HG02973 (cell line): ENCODE data around the gene CPNE5.
"Not testable (repeated sequence)": the region's sequence is repeated elsewhere in the genome, so short reads cannot be mapped to it uniquely, and the experiment has no call there.

Experiments
- ATAC-seq: cut with Tn5 transposase; IDR thresholded peaks from one replicate; pipeline ENCODE4 v1.9.1; 2021; ENCODE audit warnings: moderate library complexity; ENCODE audit not compliant: unreplicated experiment

The CPNE5 gene

DNA sequence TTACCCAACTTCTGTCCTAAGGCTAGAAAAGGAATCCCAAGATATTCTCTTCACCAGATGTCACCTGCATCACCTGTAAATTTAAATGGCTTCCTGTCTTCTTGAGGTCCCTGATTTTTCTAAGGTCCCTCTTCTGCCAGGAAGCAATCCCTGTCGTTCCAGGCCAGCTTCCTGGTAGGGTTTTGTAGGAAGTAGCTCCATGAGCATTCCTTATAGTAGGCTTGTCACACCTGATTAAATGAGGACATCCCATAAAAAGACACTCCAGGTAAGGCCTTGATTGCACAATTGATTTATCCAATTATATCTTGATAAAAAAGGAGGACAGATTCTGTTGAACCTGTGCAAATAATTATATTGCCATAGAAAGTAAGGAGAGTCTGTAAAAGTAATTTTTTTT is 132.9 kb downstream of the CPNE5 start:
- no peak for ATAC-seq

DNA sequence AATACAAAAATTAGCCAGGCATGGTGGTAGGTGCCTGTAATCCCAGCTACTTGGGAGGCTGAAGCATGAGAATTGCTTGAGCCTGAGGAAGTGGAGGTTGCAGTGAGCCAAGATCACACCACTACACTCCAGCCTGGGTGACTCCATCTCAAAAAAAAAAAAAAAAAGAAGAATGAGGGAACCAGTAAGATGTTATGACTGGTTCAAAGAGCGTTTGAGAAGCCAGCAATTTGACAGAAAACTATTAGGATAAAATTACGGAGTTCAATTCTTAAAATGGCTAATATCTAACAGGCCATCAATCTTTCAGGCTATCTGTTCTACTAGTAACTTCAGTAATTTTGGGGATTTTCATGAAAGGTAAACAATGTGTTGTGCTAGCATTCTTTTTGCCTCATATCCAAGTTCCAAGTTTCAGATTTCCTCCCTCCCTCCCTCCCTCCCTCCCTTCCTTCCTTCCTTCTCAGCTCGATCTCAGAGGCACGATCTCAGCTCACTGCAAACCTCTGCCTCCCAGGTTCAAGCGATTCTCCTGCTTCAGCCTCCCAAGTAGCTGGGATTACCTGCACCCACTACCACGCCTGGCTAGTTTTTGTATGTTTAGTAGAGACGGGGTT is 134.2 kb downstream of the CPNE5 start:
- ATAC-seq: not testable (repeated sequence)

DNA sequence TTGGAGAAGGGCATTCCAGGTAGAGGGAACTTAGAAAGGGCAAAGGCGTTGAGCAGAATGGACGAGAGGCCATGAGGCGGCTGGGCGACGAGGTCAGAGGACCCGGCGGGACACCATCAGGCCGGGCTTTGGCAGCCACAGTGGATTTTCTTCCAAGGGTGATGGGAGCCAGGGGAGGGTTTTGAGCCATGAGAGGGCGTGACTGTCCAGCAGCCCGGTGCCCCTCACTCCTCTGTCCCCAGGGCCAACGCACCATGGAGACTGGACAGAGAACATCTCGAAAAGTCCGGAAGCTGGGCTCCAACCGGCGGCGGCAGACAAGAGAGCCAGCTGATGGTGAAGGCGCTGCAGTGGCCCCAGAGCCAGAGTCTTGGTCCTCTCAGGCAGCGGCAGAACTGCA is 135.3 kb downstream of the CPNE5 start:
- ATAC-seq: no peak

DNA sequence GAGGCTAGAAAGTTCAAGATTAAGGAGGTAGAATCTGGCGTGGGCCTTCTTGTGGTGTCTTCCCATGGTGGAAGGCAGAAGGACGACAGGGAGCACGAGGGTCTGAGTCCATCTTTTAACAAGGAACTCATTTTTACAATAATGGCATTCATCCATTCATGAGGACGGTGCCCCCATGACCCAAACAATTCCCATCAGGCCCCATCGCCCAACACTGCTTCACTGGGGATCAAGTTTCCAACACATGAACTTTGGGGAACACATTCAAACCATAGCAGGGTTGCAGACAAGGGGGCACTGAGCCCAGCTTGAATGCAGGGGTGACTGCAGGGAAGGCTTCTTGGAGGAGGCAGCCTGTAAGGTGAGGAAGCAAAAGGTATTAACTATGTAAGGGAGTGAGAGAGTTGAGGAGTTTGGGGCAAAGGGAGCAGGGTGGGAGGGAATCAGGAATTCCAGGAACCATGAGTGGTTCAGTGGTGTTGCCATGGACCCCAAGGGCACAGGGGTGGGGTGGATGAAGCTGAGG is 136.1 kb downstream of the CPNE5 start:
- ATAC-seq: no peak

DNA sequence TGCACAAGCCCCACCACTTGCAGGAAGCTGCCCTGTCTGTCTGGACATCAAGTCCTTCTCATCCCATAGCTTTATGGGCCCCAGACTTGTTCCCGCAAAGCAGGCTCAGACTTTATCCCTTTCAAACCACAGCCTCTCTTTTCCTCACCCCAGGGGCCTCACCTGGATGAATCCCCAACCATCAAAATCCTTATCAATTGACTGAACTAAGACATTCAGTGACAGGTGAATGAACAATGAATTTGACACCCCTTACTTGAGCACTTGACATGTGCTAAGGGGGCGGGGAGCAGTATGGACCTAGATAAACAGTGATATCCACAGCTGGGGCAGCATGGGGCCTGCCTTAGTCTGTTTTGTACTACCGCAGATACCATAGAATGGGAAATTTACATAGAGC is 136.6 kb downstream of the CPNE5 start:
- ATAC-seq: no peak

DNA sequence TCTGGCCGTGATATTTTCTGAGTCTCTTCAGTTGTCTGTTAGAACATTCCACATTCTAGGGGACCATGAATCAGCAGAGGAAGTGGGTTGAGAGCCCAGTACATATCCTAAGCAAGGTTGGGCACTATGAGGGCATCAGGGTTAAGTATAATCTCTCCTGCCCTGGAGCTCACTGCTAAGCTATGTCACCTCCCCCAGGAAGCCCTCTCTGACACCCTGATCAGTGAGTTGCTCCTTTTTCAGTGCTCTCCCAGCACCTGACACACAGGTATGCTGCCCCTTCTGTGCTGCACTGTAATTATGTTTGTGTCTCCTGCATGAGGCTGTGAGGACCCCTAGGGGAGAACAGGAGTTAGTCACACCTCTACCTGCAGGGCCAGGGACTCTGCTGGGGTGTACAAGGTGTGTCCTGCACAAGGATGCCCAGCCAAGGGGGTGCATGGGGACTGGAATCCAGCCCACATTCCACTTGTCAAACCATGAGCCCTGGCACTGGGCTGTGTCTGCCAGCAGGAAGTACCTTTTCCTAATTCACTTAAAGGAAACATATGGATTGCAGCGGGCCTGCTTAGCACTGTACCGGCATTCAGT is 137.7 kb downstream of the CPNE5 start:
- ATAC-seq: no peak

DNA sequence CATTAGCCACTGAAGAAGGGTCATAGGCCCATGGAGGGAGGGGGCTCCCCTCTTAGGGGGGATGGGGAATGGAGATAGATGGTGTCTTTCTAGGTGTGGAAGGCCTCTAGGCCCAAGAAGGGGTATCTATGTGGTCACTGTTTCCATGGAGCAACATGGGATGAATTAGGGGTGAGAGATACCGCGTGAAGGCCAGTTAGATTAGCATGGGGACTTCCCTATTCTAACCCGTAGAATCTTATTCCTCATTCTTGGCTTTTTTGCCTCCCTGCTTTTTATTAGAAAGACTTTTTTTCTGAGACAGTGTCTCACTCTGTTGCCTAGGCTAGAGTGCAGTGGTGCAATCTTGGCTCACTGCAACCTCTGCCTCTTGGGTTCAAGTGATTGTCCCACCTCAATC is 138.4 kb downstream of the CPNE5 start:
- ATAC-seq: no peak

DNA sequence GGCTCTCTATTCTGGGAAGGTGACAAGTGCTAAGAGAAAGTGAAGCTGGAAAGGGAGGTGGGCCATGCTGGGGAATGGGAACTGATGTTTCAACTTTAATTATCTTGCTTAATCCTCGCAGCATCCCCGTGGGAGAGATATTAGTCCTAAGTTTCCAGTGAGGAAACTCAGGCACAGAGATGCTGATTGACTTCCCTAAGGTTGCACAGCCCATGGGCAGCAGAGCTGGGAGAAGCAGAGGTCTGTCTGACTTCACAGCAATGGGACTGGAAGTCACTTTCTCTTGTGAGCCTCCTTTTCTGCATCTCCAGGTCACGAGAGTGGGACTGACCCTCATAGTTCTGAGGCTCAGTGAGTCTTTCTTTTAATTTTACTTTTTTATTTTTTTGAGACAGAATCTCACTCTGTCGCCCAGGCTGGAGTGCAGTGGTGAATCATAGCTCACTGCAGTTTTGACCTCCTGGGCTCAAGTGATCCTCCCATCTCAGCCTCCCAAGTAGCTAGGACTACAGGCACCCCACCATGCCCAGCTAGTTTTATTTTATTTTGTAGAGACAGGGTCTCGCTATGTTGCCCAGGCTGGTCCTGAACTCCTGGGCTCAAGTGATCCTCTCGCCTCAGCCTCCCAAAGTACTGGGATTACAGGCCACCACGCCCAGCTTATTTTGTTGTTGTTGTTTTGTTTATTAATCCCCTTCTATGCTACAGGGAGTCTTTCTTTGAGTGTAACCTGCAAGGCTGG is 139.0 kb downstream of the CPNE5 start:
- ATAC-seq: no peak

DNA sequence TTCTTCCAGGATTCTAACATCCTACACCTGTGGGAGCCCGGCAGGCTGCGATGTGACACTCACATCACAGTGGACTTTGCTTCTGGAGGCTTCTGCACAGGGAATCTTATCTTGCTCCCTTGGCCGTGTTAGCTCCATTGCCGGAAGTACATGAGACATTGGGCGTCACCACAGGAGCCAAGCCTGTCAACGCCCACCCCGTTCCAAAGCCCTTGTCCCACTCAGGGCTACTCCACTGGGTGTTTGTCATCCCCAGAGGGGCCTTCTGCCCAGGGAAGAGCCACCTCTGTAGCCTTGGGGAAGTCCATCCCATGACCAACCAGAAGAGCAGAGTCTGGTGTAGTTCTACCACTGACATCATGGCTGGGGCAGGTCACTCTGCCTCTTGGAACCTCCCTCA is 139.9 kb downstream of the CPNE5 start:
- ATAC-seq: no peak

DNA sequence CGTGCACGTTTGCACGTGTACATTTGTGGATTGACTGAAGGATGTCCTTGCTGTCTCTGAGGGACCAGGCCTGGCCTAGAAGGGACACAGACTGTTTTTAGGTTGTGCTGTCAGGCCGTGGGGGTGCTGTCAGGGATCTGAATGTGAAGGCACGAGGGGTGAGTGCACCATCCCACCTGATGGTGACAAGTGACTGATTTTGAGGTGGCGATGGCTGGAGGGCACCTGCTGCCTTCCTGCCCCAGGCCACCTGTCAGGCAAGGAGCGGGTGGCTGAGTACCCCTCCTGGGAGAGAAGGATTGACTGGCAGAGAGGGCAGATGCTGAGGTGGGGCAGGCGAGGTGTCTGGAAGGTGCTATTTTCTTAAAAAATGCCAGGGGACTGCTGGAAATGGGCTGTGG is 140.4 kb downstream of the CPNE5 start:
- ATAC-seq: no peak

DNA sequence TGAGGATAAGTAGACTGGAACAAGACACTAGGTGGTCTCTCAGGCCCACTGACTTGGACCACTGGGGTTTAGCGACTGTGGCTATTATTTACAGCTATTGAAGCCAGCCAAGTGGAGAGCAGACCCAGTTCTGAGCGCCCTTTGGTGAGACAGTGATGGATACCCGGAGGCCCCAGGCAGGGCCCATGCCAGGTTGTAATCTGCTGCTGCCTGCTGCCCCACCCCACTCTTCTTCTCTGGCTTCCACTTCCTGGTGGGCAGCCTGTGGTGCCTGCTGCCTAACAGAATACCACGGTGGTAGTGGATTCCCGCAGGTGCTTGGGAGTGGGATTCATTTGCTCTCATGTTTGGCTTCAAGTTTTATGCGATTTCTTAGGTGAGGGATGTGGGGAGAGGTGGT is 141.0 kb downstream of the CPNE5 start:
- no peak for ATAC-seq

DNA sequence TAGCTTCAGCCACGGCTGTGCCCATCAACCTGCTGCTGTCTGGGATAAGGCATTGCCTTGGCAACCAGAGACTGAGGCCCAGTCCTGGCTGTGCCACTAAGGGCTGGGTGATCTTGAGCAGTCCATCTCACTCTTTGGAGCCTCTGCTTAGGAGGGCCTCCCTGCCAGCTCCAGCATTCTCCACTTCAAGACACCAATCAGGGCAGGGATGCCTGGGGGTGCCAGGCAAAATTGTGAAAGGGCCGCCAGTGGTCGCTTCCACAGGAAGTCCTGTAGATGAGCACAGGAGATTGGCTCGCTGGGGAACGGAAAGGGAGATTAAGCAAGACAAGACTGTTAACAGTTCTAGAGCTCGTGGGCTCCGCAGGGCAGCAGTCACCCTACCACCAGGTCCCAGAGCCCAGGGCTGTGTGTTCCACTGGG is 141.8 kb downstream of the CPNE5 start, which contains the start of gene RAB44:
Gene RAB44, plus strand, starts transcription at position 346 of the 423 bp plus-strand sequence. CDS start 6,410 bp downstream, outside the sequence.
- no peak for ATAC-seq

DNA sequence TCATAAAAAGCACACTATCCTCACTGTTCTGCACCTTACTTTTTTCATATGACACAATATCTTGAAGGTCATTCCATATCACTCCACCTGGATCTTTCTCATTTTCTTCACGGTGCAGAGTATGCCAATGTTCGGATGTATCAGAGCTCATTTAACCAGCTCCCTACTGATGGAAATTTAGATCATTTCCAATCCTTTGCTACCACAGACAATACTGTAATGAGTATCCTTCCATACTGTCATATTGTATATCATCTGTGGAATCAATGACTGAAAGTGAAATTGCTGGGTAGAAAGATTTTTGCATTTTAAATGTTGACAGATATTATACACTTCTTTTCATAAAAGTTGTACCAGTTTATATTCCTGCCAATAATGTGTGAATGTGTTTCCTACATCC is 143.8 kb downstream of the CPNE5 start:
- ATAC-seq: no peak

DNA sequence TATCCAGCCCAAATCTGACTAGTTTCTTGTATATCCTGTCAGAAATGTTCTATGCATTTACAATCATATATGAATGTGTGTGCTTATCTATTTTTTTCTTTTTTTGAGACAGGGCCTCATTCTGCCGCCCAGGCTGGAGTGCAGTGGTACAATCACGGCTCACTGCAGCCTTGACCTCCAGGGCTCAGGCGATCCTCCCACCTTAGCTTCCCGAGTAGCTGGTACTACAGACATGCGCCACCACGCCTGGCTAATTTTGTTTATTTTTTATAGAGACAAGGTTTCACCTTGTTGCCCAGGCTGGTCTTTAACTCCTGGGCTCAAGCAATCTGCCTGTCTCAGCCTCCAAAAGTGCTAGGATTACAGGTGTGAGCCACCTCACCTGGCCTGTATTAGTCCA is 144.6 kb downstream of the CPNE5 start:
- no peak for ATAC-seq

DNA sequence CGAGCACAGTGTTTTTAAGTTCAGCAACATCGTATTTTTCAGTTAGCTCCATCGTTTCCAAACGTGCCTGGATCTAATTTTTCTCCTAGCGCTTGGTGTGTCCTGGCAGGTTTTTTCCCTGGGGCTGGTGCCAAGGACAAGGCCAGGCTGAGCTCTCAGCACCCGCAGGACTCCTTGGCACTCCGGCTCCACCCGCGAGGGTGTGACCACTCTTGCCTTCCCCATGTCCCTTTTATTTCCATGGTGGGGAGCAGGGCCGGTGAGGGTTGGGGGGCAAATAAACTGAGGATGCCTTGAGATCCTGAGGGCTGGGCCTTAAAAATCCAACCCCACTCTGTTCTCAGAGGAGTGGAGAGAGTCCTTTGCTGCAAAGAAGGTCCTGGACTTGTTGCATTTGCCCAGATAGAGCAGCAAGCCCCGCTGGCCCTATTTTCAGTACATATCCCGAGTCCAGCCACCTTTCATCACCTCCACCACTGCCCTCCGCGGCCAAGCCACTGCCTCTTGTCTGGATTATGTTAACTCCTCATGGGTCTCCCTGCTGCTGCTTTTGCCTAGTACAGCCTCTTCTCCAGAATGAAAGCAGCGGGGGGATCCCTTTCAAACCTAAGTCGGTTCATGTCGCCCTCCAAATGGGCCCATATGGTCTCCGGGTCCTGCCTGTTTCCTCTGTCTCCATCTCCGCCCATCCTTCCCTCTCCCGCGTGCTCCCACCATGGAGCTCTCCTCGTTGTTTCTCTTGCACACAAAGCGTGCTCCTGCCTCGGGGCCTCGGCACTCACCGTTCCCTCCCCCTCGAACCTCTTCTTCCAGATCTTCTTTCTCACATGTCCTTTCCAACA is 146.2 kb downstream of the CPNE5 start:
- no peak for ATAC-seq

DNA sequence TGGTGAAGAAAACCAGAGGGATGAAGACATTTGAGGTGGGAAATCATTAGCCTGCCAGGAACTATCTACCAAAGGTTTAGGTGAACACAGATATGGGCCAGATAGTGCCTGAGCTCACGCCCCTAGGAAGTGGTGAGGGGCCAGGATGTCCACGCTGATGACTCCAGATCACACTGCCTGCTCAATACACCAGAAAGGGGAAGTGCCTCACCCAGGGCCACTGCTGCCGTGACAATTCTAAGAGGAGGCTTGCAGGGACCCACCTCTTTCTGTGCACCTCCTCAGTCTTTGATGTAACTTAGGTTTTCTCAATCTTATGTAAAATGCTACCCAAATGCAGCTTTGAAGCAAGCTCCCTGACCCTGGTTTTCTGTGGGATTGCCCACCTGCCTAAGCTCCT is 147.0 kb downstream of the CPNE5 start:
- ATAC-seq: no peak

DNA sequence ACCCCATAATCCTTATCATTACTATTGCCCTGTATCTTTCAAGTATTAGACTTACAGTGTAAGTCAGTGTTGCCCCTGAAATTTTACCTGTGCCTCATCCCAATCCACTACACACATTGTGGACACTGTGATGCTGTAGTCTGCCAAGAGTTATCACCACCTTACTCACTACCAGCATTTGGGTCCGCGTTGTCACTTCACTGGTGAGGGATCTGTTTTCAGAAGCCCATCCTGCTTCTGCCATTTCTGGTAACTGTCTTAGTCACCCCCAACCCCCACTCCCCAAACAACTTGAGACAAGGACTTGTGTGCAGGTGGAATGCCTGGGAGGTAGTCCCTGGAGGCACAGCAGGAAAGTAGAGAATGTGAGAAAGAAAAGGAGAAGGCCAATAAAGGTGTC is 147.6 kb downstream of the CPNE5 start:
- no peak for ATAC-seq

DNA sequence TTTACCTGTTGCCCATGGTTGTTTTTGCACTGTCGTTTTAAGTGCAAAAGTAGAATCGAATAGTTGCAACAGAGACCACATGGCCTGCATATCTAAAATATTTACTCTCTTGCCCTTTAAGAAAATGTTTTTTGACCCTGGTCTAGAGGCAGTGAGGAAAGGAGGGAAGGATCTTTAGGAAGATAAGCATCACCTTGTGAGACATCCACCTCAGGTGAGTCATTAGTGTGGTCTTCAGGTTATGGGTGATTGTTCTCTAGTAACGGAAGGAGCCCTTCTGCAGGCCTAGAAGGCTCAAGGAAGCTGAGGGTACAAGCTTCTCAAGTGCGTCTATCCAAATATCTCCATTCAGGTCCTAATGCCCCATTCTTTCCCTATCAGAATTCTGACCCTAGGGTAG is 148.2 kb downstream of the CPNE5 start:
- no peak for ATAC-seq
